KBM-7 (cell line): ENCODE data around the gene PDE7B.

ENCODE experiments used
- DNase-seq: peaks from one replicate; pipeline ENCODE4 v3.0.0-alpha.2; 2015
- in situ Hi-C: fragments of 300-500 bp; cut with MboI; formaldehyde crosslinking; loops from 2 replicates; pipeline ENCODE4 v1.14.3; 2020; ENCODE audit warnings: low sequenced_read_pairs, low pct_unique_long_range_greater_than_20kb, mixed read lengths

The PDE7B gene

DNA sequence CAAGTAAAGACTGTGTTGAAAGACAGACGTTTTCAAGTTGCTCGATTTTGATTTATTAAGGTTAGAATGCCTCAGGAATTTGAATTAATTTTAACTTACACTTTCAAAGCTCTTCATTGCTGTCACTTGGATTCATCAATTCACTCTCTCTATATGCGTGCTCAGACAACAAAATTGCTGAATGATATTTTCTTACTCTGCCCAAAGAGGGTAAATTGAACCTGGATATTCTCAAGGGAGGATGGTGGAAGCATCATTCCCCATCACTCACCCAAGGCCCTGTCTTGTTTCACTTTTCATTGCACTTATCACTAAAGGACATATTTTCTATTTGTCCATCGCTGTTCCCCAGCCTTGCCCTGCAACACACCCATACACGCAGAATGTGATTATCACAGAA, 102.3 kb downstream of the PDE7B start:
- in situ Hi-C loops = no loop called here

DNA sequence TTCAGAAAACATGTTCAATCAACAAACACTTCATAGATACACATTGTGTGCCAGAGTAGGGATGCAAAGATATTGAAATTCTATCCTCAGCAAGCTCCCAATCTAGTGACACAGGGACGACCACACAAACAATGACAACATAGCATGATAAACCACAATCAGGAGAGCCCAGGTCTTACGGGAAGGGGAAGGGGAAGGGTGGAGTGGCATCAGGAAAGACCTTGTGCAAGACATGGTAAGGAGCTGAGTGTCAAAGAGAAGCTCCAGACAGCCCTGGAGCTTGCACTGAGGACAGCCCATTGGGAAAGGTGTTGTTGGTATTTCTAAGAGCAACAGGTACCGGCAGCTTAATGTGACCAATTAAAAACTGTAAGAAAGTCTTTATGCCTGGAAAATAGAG, 103.6 kb downstream of the PDE7B start:
- in situ Hi-C loops = no loop called here
- no peak for DNase-seq

More for the DNA sequence above, 102.3 kb downstream of the PDE7B start:
- DNase-seq = no peak

DNA sequence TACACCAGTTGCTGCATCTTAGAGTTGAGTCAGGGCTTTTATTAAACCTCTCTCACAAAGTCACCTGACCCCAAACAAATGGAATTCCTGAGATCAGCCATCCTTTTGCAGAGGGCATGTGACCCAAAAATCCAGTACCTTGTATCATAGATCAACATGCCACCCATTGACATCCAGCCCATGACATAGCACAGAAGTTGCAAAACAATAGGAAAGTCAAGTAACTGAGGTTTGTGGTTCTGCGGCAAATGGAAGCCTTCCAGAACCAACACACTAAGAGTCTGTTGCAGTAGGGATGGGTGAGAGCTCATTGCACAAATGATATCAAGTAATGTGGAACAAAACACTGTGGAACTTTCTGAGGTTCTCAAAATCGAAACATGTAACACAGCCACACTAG, 111.2 kb downstream of the PDE7B start:
- in situ Hi-C loops = no loop called here
- DNase-seq = no peak

DNA sequence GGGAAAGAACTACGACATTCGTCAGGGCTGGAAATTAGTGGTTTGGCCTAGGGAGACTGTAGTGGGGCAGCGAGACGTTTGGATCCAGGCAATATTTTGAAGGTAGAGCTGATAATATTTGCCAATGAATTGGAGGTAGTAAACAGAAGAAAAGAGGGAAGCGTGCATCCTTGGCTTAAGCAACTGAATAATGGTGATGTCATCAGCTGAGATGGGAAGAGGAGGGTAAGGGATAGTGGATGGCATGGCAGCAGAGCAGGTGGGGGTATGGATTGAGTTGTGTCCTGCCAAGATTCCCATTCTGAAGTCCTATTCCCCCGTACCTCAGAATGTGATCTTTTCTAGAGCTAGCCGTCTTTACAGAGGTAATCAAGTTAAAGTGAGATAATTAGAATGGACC, 119.2 kb downstream of the PDE7B start:
- no peak for DNase-seq
- in situ Hi-C loops = no loop called here

DNA sequence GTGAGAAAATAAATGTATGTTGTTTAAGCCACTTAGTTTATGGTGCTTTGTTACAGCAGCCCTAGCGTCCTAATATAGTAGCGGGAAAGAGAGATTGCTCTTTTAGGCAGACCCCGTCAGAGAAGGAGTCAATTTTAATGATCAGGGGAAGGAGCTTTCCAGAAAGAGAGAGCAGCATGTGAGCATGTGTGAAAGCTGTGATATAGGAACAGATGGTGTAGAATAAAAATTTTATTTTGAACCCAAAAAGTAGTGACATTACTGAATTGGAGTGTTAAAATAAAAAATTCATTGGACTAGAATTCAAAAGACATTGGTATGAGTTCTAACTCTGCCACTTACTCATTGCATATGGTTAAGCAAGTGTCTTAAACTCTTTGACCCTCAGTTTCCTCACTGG, 119.8 kb downstream of the PDE7B start:
- in situ Hi-C loops = no loop called here
- DNase-seq = no peak

DNA sequence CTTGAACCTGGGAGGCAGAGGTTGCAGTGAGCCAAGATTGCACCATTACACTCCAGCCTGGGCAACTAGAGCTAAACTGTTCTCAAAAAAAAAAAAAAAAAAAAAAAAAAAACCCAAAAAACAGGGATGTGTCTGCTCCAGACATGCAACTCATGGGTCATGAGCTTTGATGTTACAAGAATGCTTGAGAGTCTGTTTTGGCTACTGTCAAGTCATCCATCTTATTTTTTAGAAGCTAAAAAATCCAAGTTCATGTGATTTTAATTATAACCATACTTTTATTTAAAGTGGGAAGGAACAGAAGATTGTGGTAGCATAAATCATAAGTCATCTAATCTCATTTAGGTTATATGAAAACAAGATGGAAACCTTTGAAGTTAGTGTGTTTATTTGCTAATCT, 120.6 kb downstream of the PDE7B start:
- no peak for DNase-seq
- in situ Hi-C loops = no loop called here

DNA sequence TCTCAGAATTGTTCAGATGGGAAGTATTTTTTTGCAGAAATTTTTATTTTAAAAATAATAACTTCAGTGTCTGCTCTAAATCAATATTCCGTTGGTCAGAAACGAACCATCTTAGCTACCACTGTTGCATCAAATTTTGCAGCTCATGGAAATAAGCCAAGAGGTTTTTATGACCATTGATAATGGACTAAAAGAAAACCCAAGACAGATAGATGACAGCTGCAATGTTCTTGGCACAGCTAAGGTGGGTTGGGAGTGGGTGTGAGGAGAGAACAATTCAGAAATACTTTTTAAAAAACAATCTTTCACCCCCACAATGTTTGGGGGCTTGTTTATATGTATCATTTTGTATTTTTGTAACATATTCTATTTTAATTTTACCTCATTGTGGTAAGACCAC, 121.1 kb downstream of the PDE7B start:
- in situ Hi-C loops = no loop called here
- no peak for DNase-seq

DNA sequence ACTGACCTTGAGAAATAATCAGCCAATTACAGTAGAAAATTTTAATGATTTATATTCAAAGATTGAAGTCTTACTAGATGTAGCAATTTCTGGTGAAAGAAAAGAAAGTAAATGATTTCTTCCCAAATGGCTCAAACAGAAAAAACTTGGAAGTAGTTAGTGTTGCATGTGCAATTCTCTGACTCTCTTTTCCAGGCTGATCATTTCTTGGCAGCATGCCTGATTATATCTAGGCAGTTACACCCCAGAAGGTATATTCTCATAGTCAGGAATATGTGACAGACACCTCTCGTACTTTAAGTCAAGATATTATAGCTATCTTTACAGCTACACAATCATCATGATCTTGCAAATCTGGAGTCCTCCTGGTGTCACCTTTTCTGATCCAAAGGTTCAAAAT, 122.9 kb downstream of the PDE7B start:
- in situ Hi-C loops = no loop called here
- DNase-seq = no peak

DNA sequence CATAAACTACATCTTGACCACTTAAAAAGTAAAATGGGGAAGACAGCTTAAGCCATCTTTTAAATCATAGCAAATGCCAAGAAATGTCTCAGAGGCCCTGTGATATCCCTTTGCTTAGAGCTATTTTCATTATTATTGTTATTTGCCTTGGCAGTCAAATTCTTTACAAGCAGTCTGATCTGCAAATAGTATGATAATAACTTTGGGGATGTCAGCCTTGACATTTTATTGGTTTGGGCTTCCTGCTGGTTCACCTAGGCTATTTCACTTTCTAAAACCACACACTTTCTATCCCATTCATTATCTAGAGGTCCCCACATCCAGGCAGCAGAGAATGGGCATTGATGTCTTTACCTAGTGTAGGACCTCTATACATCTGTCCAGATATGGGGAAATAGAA, 125.1 kb downstream of the PDE7B start:
- in situ Hi-C loops = no loop called here
- DNase-seq = no peak

DNA sequence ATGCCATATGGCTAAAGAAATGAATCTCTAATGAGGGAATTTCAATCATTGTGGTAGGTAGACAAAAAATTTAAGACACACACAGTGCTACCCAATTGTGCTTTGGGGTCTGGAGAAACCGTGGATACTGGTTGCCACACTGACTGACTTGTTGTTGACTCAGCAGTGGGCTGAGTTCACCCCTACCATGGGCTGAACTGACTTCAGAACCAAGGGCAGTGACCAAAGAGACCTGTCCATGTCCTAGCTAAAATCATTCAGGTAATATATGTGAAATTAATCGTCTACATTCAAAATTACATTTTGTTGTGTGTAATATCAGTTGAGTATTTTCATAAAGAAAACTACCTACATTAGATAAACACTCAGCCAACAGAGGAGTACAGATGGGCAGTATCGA, 131.6 kb downstream of the PDE7B start:
- DNase-seq = no peak
- in situ Hi-C loops = no loop called here

DNA sequence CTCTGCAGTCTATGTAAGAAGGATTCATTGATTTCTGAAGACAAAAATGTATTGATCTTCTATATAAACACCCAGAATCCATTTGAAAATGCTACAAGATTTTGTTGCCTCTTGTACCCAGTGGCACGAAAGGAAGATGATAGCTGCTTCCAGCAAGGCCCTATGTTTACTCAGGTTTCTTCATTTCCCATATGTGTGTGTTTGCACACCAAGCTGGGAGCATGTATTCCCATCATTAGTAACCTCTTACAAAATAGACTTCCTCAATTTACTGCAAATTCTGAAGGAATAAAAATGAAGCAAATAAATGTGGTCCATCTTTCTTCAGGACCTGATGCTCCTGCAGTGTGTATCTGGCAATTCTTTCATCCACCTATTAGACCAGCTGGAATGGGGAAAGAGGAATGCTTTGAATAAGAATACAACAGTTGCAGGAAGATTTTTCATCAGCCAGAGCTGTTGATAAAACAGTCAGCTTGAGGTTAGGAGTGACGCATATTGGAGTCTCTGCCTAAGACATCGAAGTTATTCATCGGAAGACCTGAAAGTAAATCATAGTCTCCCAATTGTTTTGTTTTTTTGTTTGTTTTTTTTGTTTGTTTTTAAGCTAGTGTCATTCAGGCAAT, 132.3 kb downstream of the PDE7B start:
- no peak for DNase-seq
- in situ Hi-C loops = no loop called here

DNA sequence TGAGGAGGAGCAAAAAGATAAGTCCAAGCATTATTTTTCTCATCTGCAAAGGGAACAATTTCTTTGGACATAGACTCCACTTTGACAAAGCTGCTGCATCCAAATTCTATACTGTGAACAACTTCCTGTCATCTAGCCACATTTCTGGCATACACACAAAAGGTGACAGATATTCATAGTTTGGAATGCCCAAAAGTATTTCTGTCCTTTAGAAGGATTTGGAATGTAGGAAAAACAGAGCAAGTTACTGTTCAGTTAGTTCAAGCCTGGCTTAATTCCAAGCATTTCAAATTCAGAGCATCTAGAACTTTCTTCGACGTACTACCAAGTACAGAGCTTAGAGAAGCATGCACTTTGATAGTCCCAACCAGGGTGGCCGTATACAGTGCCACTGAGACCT, 134.0 kb downstream of the PDE7B start:
- no peak for DNase-seq
- in situ Hi-C loops = no loop called here

DNA sequence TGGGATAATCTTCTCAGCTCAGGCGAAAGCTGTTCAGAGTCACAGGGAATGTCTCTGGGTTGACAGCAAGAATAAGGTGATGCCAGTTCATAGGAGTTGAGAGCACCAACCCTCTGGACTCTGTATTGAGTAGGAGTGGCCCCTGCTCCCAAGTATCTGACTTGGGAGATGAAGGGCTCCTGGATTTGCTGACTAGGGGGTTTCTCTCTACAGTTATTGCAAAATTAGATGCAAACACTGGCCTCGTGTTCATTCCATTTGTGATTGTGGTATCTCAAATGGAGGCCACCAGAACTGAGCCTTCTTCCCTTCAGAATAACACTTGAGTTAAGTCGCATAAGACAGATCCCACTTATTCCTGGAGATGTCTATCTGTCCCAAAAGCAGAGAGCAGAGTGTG, 135.7 kb downstream of the PDE7B start:
- in situ Hi-C loops = no loop called here
- DNase-seq = no peak

DNA sequence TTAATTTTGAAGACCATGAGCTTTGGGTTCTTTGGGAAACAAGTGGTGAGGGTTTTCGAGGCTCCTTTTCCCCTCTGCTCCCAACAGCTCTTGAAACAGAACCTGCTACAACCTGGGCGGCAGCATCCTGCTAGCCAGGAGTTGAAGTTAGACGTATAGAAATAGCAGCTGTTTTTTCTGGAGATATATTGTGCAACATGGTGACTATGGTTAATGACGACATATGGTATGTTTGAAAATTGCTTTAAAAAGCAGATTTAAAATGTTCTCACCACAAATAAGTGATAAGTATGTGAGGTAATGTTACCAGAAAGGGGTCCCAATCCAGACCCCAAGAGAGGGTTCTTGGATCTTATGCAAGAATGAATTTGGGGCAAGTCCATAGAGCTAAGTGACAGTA, 138.9 kb downstream of the PDE7B start:
- no peak for DNase-seq
- in situ Hi-C loops = no loop called here

DNA sequence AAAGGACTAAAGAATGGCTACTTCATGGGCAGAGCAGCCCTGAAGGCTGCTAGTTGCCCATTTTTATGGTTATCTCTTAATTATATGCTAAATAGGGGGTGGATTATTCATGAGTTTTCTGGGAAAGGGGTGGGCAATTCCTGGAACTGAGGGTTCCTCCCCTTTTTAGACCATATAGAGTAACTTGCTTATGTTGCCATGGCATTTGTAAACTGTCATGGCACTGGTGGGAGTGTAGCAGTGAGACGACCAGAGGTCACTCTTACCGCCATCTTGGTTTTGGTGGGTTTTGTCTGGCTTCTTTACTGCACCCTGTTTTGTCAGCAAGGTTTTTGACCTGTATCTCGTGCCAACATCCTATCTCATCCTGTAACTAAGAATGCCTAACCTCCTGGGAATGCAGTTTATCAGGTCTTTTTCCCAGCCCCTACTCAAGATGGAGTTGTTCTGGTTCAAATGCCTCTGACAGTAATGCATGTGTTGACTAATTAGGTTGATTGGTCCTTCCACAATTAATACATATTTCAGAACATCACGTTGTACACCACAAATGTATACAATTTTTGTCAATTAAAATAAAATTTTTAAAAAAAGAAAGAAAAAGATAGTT, 139.5 kb downstream of the PDE7B start:
- DNase-seq = no peak
- in situ Hi-C loops = no loop called here

DNA sequence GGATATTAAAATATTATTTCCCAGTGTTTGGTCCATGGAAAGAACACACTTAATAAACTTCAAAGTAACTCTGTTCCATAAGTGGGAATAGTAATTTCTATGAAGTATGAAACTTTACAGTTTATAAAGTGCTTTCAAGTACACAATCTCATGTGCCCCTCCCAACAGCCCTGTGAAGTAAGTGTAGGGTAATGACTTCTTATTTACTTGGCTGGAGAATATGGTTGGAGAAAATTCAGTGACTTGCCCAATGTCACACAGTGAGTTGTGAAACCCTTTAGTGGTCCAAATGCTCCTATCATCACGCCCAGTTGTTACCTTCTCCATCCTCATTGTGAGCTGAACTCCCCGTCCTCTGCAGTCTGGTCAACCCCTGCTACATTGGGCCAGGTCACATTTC, 141.2 kb downstream of the PDE7B start:
- no peak for DNase-seq
- in situ Hi-C loops = no loop called here

DNA sequence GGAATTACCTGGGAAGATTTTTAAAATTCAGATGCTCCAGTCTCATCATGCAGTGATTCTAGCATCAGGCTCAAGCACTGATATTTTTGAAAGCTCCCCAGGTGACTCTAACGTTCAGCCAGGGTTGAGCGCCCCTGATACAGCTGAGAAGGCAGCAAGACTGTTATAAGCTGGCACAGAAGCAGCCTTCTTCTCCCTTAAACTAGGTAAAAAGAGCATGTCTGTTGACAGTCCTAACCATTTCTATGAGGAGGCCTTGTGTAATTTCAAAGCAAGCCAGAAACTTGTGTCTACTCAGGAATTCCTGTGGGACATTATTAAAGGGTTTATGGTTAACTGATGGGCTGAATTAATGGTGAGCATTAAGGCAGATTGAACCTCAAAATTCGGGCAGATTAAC, 141.9 kb downstream of the PDE7B start:
- DNase-seq = no peak
- in situ Hi-C loops = no loop called here

DNA sequence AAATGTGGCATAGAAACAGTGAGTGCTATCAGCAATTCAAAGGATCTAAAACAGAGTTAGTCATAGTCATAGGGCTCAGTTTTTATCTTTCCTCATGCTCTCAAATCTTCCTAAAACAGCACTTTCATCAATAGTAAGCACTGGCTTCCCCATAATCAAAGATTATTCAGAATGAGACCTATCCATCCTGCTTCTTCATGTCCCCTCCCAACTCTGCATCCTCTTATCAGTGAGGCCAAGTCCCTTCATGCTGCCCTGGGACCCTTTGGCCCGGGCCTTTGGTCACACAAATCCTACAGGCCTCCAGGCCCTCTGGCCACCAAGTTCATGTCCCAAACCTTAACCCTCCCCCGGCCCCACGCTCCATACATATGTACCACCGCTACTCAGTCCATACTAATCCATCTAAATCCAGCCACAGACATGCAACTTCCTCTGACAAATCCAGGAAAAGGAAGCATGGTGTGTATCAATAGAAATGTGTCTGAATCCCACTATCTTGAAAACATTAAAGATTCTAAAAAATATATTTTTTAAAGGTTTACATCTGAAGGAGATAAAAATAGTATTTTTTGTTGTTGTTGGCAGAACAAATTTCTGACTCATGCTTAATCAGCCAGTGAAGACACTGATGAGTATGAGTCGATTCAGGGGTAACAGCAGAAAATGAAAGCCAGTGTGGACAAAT, 143.5 kb downstream of the PDE7B start:
- in situ Hi-C loops = no loop called here
- DNase-seq = no peak

DNA sequence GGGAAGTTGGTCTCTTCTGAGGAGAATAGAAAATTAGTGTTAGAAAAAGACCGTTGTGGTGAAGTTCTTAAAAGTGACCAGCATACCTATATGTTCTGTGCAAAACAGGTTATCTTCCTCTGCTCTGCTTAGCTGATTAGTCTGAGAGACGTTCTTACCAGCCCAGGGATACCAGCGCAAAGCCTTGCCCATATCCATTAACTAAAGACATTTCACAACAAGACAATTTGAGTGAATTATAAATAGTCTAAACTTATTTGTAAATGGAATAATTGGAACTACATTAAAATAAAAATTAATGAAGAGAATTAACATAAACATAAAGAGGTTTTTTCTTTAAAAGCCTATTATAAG, 144.0 kb downstream of the PDE7B start:
- DNase-seq = no peak
- in situ Hi-C loops = no loop called here

DNA sequence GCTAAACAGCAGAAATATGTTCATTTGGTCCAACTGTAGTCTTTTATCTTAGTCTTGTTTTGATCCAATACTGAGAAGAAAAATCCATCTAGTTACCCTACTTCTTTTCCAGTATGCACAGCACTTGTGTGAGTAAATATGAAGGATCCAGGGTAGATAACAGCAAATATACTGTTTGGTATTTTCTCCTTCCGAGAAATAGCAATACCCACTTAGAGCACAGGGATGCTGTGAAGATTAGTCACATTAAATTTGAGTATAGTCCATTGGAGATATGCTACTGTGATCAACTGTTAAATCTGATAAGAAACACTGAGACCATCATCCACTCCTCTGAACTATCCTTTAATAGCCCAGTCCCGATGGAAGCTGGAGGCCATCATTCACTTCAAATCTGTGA, 145.2 kb downstream of the PDE7B start:
- in situ Hi-C loops = no loop called here
- no peak for DNase-seq

DNA sequence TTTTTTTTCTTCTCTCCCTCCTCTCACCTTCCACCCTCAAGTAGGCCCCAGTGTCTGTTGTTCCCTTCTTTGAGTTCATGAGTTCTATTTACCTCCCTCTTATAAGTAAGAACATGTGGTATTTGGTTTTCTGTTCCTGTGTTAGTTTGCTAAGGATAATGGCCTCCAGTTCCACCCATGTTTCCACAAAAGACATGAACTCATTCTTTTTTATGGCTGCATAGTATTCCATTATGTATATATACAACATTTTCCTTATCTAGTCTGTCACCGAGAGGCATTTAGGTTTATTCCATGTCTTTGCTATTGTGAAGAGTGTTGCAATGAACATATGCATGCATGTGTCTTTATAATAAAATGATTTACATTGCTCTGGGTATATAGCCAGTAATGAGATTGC, 147.9 kb downstream of the PDE7B start:
- in situ Hi-C loops = no loop called here
- DNase-seq = no peak
